HepG2 (cell line): Measurements from ENCODE around the gene STPG4. TPM values are rescaled to one million over a fixed set of nuclear protein-coding genes. Genes with fewer than 3 reads are reported as not detected.

ENCODE experiments used
- CBX2 ChIP-seq, 2 experiments: fragments of 200-600 bp in 1 of 2; sonication (generic); formaldehyde crosslinking in 1 of 2; IDR thresholded peaks; 2 replicates each; pipeline versions ENCODE4 v1.7.0 to v1.8.1; 2018 to 2022; ENCODE audit warnings: low read depth in 2 of 2, low read length in 1 of 2, mild to moderate bottlenecking in 1 of 2, missing genetic modification reagents in 1 of 2
- CEBPB ChIP-seq: IDR thresholded peaks from 2 replicates; pipeline ENCODE4 v1.6.1; 2011; ENCODE audit warnings: low read depth, low read length, improper control_type of control experiment, borderline replicate concordance
- HHEX ChIP-seq: IDR thresholded peaks from 2 replicates; pipeline ENCODE4 v1.6.1; 2016; ENCODE audit warnings: control low read depth
- KDM5B ChIP-seq: sonication (generic); formaldehyde crosslinking; IDR thresholded peaks from 2 replicates; pipeline ENCODE4 v1.4.0; 2020; ENCODE audit warnings: missing genetic modification reagents, mild to moderate bottlenecking, borderline replicate concordance
- RAD51 ChIP-seq: fragments of 450-650 bp; IDR thresholded peaks from 2 replicates; pipeline ENCODE4 v1.6.1; 2016; ENCODE audit warnings: borderline replicate concordance
- RARA ChIP-seq: IDR thresholded peaks from 2 replicates; pipeline ENCODE4 v1.6.1; 2016; ENCODE audit warnings: missing genetic modification reagents, missing compliant biosample characterization
- SKI ChIP-seq: fragments of 450-650 bp; IDR thresholded peaks from one replicate; pipeline ENCODE4 v1.6.1; 2018; ENCODE audit warnings: mild to moderate bottlenecking; ENCODE audit not compliant: partially characterized antibody
- SMARCC2 ChIP-seq: fragments of 450-650 bp; IDR thresholded peaks from 2 replicates; pipeline ENCODE4 v1.6.1; 2017; ENCODE audit warnings: antibody characterized with exemption, mild to moderate bottlenecking
- TARDBP ChIP-seq: sonication (generic); formaldehyde crosslinking; IDR thresholded peaks from 2 replicates; pipeline ENCODE4 v1.8.0; 2022; ENCODE audit warnings: mild to moderate bottlenecking, missing genetic modification reagents
- TCF7 ChIP-seq: sonication (generic); IDR thresholded peaks from 2 replicates; pipeline ENCODE4 v1.6.1; 2016; ENCODE audit warnings: antibody characterized with exemption, low read depth
- THAP11 ChIP-seq: IDR thresholded peaks from 2 replicates; pipeline ENCODE4 v1.6.1; 2016; ENCODE audit warnings: missing biosample characterization, missing genetic modification reagents
- ZNF124 ChIP-seq: sonication (generic); formaldehyde crosslinking; IDR thresholded peaks from 2 replicates; pipeline ENCODE4 v1.4.0; 2020; ENCODE audit warnings: missing genetic modification reagents
- ZNF274 ChIP-seq: sonication (generic); formaldehyde crosslinking; IDR thresholded peaks from 2 replicates; pipeline ENCODE4 v1.5.1; 2020; ENCODE audit warnings: mild to moderate bottlenecking, missing genetic modification reagents
- ZNF3 ChIP-seq: IDR thresholded peaks from 2 replicates; pipeline ENCODE4 v1.7.0; 2017; ENCODE audit warnings: inconsistent platforms
- ZNF510 ChIP-seq: sonication (generic); formaldehyde crosslinking; IDR thresholded peaks from 2 replicates; pipeline ENCODE4 v1.4.0; 2020; ENCODE audit warnings: low read depth, mild to moderate bottlenecking, missing genetic modification reagents
- ZNF562 ChIP-seq: sonication (generic); formaldehyde crosslinking; IDR thresholded peaks from 2 replicates; pipeline ENCODE4 v1.8.0; 2022; ENCODE audit warnings: missing genetic modification reagents, borderline replicate concordance
- ZNF567 ChIP-seq: sonication (generic); formaldehyde crosslinking; IDR thresholded peaks from 2 replicates; pipeline ENCODE4 v1.8.1; 2023; ENCODE audit warnings: mild to moderate bottlenecking, missing genetic modification reagents, borderline replicate concordance
- ZNF879 ChIP-seq: sonication (generic); formaldehyde crosslinking; IDR thresholded peaks from 2 replicates; pipeline ENCODE4 v1.8.1; 2023; ENCODE audit warnings: missing genetic modification reagents
- polyA plus RNA-seq, 8 experiments: library from polyadenylated mRNA; depleted of rRNA in 3 of 8; stranded (reverse) in 7 of 8; unstranded in 1 of 8; fragments of >200 nt; fragmentation: Illumina TruSeq in 4 of 8; extraction: Trizol in 4 of 8; gene quantifications; 2 replicates each; pipeline versions ENCODE4 v1.2.1 to v1.2.3, GENCODE V29; 2011 to 2016; ENCODE audit warnings: low read depth in 4 of 8, missing spikeins in 1 of 8, mixed read lengths in 1 of 8; ENCODE audit not compliant: insufficient read depth in 1 of 8
- total RNA-seq, 5 experiments: library from RNA; depleted of rRNA; stranded (reverse); fragments of >200 nt; fragmentation: Illumina TruSeq; extraction: Trizol; gene quantifications; 2 replicates each; pipeline ENCODE4 v1.2.3, GENCODE V29; 2016; ENCODE audit warnings: low read depth in 1 of 5
- TF ChIP-seq, protein P1 (sequence below): conservative IDR thresholded peaks from 2 replicates; pipeline ENCODE4 v1.6.1; 2018; ENCODE audit warnings: missing genetic modification reagents
- TF ChIP-seq, protein P2 (sequence below): sonication (generic); formaldehyde crosslinking; IDR thresholded peaks from 2 replicates; pipeline ENCODE4 v1.5.1; 2020; ENCODE audit warnings: mild to moderate bottlenecking, missing genetic modification reagents, moderate library complexity
- TF ChIP-seq, protein P3 (sequence below): sonication (generic); formaldehyde crosslinking; IDR thresholded peaks from 2 replicates; pipeline ENCODE4 v1.5.1; 2020; ENCODE audit warnings: missing genetic modification reagents, mild to moderate bottlenecking, borderline replicate concordance
- TF ChIP-seq, protein P4 (sequence below): IDR thresholded peaks from 2 replicates; pipeline ENCODE4 v1.6.1; 2016; ENCODE audit warnings: missing genetic modification reagents, missing compliant biosample characterization

The STPG4 gene
- total and polyA plus RNA-seq, 2 of the 13 experiments (the other 11 are each of a cell fraction or from before 2014, with no cell fraction given): 0.11 to 0.15 TPM

DNA sequence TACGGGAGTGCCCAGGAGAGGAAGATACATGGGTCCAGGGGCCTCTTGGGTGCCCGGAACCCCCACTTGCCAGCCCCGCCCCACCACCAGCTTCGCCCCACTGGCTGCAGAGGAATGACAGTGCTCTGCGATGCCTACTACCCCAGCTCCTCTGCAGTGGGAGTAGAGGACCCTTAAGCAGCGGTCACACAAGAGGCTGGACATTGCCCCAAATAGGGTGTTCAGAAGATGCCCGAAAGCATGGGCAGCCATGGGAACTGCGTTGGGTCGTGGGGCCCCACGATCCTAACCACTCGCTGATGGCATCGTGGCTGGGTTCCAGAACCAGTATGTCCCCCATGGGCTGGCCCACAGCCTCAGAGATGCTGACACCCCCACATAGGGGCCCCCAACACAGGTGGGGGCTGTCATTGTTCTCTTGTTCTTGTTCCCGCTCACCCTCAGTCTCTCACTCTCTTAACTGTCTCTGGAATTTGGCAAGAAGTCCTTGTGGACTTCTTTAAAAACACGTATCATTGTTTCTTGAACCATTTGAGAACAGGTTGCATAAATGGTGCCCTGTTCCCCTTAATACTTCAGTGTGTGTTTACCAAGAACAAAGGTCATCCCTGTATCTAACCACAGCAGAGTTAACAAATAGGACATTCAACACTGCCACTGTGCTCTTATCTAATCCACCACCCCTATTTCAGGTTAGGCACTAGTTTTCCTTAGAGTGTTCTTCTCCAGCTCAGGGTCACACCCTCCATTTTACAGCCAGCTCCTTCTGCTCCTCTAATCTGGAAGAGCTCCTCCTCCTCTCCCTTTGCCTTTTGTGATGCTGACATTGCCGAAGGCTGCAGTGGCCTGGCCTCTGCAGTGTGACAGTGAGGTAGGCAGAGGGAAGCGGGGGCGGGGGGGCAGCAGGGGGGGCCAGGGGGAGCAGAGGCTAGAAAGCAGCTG, 76.3 kb downstream of the STPG4 start (continued):
- no peak for TF ChIP-seq ZNF879
- TF ChIP-seq, protein P1, sequence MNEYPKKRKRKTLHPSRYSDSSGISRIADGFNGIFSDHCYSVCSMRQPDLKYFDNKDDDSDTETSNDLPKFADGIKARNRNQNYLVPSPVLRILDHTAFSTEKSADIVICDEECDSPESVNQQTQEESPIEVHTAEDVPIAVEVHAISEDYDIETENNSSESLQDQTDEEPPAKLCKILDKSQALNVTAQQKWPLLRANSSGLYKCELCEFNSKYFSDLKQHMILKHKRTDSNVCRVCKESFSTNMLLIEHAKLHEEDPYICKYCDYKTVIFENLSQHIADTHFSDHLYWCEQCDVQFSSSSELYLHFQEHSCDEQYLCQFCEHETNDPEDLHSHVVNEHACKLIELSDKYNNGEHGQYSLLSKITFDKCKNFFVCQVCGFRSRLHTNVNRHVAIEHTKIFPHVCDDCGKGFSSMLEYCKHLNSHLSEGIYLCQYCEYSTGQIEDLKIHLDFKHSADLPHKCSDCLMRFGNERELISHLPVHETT (CRISPR knock-in tag): 0 out of 2 replicates have a peak, but pooled peaks have one; percentile 44
- peak; percentile 85; the same call in 1 of the 2 replicates for TF ChIP-seq CEBPB
- TF ChIP-seq SMARCC2: 0 out of 2 replicates have a peak, but pooled peaks have one; percentile 54
- TF ChIP-seq CBX2 (IDR thresholded peaks at IDR 0.05; ENCODE audit: low read depth, low read length): no peak
- TF ChIP-seq CBX2 (CRISPR knock-in tag; IDR thresholded peaks at IDR 0.05; ENCODE audit: low read depth): no peak
- TF ChIP-seq ZNF567: no peak
- TF ChIP-seq HHEX: peak; percentile 92
- peak; percentile 98 for TF ChIP-seq TARDBP
- TF ChIP-seq KDM5B (CRISPR knock-in tag): no peak
- TF ChIP-seq ZNF3 (CRISPR knock-in tag): 0 out of 2 replicates have a peak, but pooled peaks have one; percentile 51
- TF ChIP-seq RARA: peak; percentile 96
- TF ChIP-seq, protein P2, sequence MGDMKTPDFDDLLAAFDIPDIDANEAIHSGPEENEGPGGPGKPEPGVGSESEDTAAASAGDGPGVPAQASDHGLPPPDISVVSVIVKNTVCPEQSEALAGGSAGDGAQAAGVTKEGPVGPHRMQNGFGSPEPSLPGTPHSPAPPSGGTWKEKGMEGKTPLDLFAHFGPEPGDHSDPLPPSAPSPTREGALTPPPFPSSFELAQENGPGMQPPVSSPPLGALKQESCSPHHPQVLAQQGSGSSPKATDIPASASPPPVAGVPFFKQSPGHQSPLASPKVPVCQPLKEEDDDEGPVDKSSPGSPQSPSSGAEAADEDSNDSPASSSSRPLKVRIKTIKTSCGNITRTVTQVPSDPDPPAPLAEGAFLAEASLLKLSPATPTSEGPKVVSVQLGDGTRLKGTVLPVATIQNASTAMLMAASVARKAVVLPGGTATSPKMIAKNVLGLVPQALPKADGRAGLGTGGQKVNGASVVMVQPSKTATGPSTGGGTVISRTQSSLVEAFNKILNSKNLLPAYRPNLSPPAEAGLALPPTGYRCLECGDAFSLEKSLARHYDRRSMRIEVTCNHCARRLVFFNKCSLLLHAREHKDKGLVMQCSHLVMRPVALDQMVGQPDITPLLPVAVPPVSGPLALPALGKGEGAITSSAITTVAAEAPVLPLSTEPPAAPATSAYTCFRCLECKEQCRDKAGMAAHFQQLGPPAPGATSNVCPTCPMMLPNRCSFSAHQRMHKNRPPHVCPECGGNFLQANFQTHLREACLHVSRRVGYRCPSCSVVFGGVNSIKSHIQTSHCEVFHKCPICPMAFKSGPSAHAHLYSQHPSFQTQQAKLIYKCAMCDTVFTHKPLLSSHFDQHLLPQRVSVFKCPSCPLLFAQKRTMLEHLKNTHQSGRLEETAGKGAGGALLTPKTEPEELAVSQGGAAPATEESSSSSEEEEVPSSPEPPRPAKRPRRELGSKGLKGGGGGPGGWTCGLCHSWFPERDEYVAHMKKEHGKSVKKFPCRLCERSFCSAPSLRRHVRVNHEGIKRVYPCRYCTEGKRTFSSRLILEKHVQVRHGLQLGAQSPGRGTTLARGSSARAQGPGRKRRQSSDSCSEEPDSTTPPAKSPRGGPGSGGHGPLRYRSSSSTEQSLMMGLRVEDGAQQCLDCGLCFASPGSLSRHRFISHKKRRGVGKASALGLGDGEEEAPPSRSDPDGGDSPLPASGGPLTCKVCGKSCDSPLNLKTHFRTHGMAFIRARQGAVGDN (CRISPR knock-in tag): peak; percentile 71
- TF ChIP-seq, protein P3, sequence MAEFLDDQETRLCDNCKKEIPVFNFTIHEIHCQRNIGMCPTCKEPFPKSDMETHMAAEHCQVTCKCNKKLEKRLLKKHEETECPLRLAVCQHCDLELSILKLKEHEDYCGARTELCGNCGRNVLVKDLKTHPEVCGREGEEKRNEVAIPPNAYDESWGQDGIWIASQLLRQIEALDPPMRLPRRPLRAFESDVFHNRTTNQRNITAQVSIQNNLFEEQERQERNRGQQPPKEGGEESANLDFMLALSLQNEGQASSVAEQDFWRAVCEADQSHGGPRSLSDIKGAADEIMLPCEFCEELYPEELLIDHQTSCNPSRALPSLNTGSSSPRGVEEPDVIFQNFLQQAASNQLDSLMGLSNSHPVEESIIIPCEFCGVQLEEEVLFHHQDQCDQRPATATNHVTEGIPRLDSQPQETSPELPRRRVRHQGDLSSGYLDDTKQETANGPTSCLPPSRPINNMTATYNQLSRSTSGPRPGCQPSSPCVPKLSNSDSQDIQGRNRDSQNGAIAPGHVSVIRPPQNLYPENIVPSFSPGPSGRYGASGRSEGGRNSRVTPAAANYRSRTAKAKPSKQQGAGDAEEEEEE (CRISPR knock-in tag): 0 out of 2 replicates have a peak, but pooled peaks have one; percentile 18
- TF ChIP-seq SKI: peak; percentile 50
- TF ChIP-seq RAD51: no peak
- peak; percentile 71; the same call in 1 of the 2 replicates for TF ChIP-seq THAP11 (CRISPR knock-in tag)
- TF ChIP-seq, protein P4, sequence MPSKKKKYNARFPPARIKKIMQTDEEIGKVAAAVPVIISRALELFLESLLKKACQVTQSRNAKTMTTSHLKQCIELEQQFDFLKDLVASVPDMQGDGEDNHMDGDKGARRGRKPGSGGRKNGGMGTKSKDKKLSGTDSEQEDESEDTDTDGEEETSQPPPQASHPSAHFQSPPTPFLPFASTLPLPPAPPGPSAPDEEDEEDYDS (CRISPR knock-in tag): peak; percentile 93
- TF ChIP-seq ZNF510 (CRISPR knock-in tag): 0 out of 2 replicates have a peak, but pooled peaks have one; percentile 92
- TF ChIP-seq ZNF274 (CRISPR knock-in tag): no peak
- peak; percentile 86 for TF ChIP-seq TCF7
- TF ChIP-seq ZNF562: no peak
- peak; percentile 86; the same call in 1 of the 2 replicates for TF ChIP-seq ZNF124 (CRISPR knock-in tag)
